BJ (cell line): ENCODE measurements around the gene PMM1. TPM values are rescaled to one million over a fixed set of nuclear protein-coding genes. Genes with fewer than 3 reads are reported as not detected.

Source experiments
- CTCF ChIA-PET: fragments of 350-600 bp; formaldehyde crosslinking; extraction: SDS; loops from one replicate; lab custom pipeline; 2021; ENCODE audit warnings: antibody characterized with exemption, inconsistent platforms; lab: Yijun Ruan, JAX
- POLR2A ChIA-PET: fragments of 300-600 bp; sonication (Branson Sonifier 250); formaldehyde crosslinking; extraction: SDS; loops from one replicate; lab custom pipeline; 2021; ENCODE audit warnings: antibody characterized with exemption; lab: Charles Lee
- DNase-seq: peaks from one replicate; pipeline ENCODE4 v3.0.0-alpha.2; 2011; ENCODE audit warnings: low read depth
- H3K27me3 ChIP-seq: 2 replicates; pipeline ENCODE4 v1.6.0; 2011; ENCODE audit warnings: low read length; ENCODE audit not compliant: control insufficient read depth, insufficient read depth
- H3K36me3 ChIP-seq: 2 replicates; pipeline ENCODE4 v1.5.1; 2011; ENCODE audit warnings: low read length; ENCODE audit not compliant: control insufficient read depth, insufficient read depth
- H3K4me3 ChIP-seq: 2 replicates; pipeline ENCODE4 v1.5.1; 2011; ENCODE audit warnings: low read depth, mild to moderate bottlenecking, control low read depth, low read length
- polyA plus RNA-seq: library from polyadenylated mRNA; depleted of rRNA; stranded (reverse); fragments of >200 nt; gene quantifications from 2 replicates; pipeline ENCODE4 v1.2.3, GENCODE V29; 2011
- TF ChIP-seq, protein P1 (sequence below): IDR thresholded peaks from 2 replicates; pipeline ENCODE4 v1.5.1; 2011; ENCODE audit warnings: low read depth, mild to moderate bottlenecking, control low read depth, inconsistent platforms, low read length, moderate library complexity; ENCODE audit not compliant: insufficient read depth

Gene PMM1
- polyA plus RNA-seq, 1 experiment: 109 TPM

DNA sequence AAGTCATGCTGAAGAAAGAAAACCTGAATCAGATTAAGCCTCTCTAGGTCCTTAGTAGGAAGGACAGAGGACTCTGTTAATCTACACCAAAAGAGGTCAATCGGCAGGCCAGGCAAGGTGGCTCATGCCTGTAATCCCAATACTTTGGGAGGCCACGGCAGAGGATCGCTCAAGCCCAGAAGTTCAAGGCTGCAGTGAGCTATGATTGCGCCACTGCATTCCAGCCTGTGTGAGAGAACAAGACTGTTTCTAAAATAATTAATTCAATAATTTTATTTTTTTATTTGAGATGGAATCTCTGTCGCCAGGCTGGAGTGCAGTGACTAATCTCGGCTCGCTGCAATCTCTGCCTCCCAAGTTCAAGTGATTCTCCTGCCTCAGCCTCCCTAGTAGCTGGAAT, 35.9 kb upstream of the PMM1 start:
- CTCF ChIA-PET: no interaction called here
- no peak for DNase-seq
- H3K27me3 ChIP-seq: no peaks in the 10 kb centered on the region
- H3K36me3 ChIP-seq: peaks cover 17% of the 10 kb centered on the region
- TF ChIP-seq, protein P1, sequence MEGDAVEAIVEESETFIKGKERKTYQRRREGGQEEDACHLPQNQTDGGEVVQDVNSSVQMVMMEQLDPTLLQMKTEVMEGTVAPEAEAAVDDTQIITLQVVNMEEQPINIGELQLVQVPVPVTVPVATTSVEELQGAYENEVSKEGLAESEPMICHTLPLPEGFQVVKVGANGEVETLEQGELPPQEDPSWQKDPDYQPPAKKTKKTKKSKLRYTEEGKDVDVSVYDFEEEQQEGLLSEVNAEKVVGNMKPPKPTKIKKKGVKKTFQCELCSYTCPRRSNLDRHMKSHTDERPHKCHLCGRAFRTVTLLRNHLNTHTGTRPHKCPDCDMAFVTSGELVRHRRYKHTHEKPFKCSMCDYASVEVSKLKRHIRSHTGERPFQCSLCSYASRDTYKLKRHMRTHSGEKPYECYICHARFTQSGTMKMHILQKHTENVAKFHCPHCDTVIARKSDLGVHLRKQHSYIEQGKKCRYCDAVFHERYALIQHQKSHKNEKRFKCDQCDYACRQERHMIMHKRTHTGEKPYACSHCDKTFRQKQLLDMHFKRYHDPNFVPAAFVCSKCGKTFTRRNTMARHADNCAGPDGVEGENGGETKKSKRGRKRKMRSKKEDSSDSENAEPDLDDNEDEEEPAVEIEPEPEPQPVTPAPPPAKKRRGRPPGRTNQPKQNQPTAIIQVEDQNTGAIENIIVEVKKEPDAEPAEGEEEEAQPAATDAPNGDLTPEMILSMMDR: no peak
- POLR2A ChIA-PET: no interaction called here
- H3K4me3 ChIP-seq: no peak overlapping the region

DNA sequence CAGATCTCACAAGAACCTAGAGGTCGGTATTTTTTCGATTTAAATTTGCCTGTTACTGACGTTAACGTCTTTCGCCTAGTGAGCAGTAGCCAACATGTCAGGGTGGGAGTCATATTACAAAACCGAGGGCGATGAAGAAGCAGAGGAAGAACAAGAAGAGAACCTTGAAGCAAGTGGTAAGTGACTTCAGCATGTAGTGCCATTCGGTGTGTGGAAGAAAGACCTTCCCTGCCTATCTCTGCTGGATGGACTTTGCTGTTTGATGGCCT, 32.2 kb upstream of the PMM1 start:
- H3K4me3 ChIP-seq: peak overlapping the region; percentile 93
- CTCF ChIA-PET: interaction anchor here (1.0 to 1.1 kb wide), 2 partner anchors 17 to 78 kb away, joined by 3 read pairs; partner anchors contain the start of gene POLR3H
- TF ChIP-seq, protein P1: no peak
- H3K36me3 ChIP-seq: peaks cover 5% of the 10 kb centered on the region
- H3K27me3 ChIP-seq: no peaks in the 10 kb centered on the region
- no peak for DNase-seq
- POLR2A ChIA-PET: interaction anchor here (0.6 kb wide), 1 partner anchor 333 kb away, joined by 5 read pairs; no protein-coding TSS in a partner anchor

DNA sequence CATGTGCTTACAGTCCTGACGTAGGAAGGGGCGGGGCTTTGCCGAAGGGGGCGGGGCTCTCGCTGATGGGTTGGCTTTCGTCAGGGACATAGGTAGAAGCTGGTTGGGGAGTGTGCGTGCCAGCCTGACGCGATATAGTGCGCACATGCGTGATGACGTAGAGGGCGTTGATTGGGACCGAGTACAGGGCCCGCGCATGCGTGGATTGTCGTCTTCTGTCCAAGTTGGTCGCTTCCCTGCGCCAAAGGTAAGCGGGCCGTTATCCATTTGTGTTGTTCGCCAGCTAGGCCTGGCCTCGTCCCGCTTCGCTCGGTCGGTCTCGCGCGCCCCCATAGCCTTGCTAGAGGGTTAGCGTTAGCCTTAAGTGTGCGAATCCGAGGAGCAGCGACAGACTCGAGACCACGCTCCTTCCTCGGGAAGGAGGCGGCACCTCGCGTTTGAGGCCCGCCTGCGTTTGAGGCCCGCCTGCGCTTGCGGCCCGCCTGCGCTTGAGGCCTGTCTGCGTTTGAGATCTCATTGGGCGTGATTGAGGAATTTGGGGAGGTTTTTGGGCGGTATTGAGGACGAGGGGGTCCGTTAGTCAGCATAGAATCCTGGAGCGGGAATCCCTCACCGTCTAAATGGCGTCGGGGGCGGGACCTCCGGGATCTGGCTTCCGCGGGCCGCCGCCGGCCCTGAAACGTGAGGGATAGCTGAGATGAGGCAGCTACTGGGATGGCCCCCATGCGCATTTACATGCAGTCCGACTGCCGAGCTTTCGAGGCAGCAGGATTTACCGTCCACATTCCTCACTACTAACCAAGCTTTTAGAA, 31.7 kb upstream of the PMM1 start, which contains the start of gene XRCC6:
XRCC6 (plus strand) TSS at position 197 of the 812 bp plus-strand sequence. CDS start 710 bp downstream, outside the sequence.
- POLR2A ChIA-PET: interaction anchor here (0.5 to 1.0 kb wide), 2 partner anchors 37 to 151 kb away, joined by 3 to 4 read pairs; no protein-coding TSS in a partner anchor
- TF ChIP-seq, protein P1: no peak
- peak within 1 kb of the TSS; percentile 93 for H3K4me3 ChIP-seq
- peaks cover 5% of the 10 kb centered on the region for H3K36me3 ChIP-seq
- CTCF ChIA-PET: interaction anchor here (1.0 to 1.9 kb wide), 3 partner anchors 17 to 94 kb away, joined by 3 to 5 read pairs (median 3); partner anchors contain the start of gene POLR3H
- no peaks in the 10 kb centered on the region for H3K27me3 ChIP-seq
- DNase-seq: peak; percentile 98

DNA sequence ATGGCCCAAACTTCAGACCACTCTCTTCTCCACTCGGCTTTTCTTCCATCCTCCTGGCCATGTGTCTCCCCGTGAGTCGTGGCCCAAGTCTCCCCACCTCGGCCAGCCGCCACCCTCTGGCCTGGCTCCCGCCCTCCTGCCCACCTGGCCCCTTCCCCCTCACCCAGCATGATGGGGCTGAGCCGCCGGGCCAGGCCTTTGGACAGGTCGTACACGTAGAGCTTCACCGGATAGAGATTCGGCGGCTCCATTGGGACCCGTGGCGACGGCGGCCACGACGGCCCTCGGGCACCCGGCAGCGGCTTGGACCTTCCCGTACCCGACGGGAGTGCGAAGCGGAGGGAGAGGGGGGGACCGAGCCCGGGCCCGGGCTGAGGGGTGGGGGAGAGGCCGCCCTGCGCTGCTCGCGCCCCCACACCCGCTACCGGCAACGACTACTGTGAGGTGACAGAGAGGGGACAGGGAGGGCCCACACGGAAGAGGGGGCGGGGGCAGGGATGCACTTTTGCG, 31.0 kb upstream of the PMM1 start, which contains the start of gene DESI1:
DESI1 (minus strand) TSS at position 455 of the 510 bp plus-strand sequence; CDS start at position 251, 204 bp downstream.
- CTCF ChIA-PET: interaction anchor here (1.9 kb wide), 1 partner anchor 94 kb away, joined by 5 read pairs; no protein-coding TSS in a partner anchor
- H3K36me3 ChIP-seq: peaks cover 5% of the 10 kb centered on the region
- H3K27me3 ChIP-seq: no peaks in the 10 kb centered on the region
- H3K4me3 ChIP-seq: peak within 1 kb of the TSS; percentile 93
- DNase-seq: no peak
- POLR2A ChIA-PET: interaction anchor here (0.5 to 1.0 kb wide), 2 partner anchors 37 to 151 kb away, joined by 3 to 4 read pairs; no protein-coding TSS in a partner anchor
- TF ChIP-seq, protein P1: no peak
